HFFc6 (cell line): ENCODE data around the gene SERPINA5. TPM values are rescaled to one million over a fixed set of nuclear protein-coding genes. Genes with fewer than 3 reads are reported as not detected.

Source experiments
- DNase-seq: peaks from one replicate; pipeline ENCODE4 v3.0.0-alpha.2; 2018
- H3K27ac Mint-ChIP-seq: 2 replicates; pipeline ENCODE4 v1.8.0; 2020; ENCODE audit warnings: mild to moderate bottlenecking, mixed read lengths
- H3K27me3 Mint-ChIP-seq: 2 replicates; pipeline ENCODE4 v1.8.0; 2021; ENCODE audit warnings: mild to moderate bottlenecking, moderate library complexity, mixed read lengths; ENCODE audit not compliant: insufficient read depth
- H3K36me3 Mint-ChIP-seq: 2 replicates; pipeline ENCODE4 v1.8.0; 2021; ENCODE audit warnings: low read depth, mixed read lengths
- H3K4me1 Mint-ChIP-seq: 2 replicates; pipeline ENCODE4 v1.8.0; 2020; ENCODE audit warnings: low read depth, mixed read lengths
- H3K4me3 Mint-ChIP-seq: 2 replicates; pipeline ENCODE4 v1.8.0; 2020; ENCODE audit warnings: mild to moderate bottlenecking, moderate library complexity, mixed read lengths
- H3K9me3 Mint-ChIP-seq: 2 replicates; pipeline ENCODE4 v1.8.0; 2020; ENCODE audit warnings: mild to moderate bottlenecking, mixed read lengths
- CTCF ChIP-seq: fragments of 200-600 bp; sonication (generic); IDR thresholded peaks from 2 replicates; pipeline ENCODE4 v1.5.0; 2021; ENCODE audit warnings: antibody characterized with exemption, mild to moderate bottlenecking
- total RNA-seq, 6 experiments: library from RNA; stranded (reverse); fragmentation: NEBNext Ultra II Directional; extraction: Animal tissue kit (Norgen Biotek cat#: 25700); gene quantifications; 2 replicates in 1 of 6; 3 replicates in 5 of 6; pipeline ENCODE4 v1.2.3, GENCODE V29; 2021

The SERPINA5 gene
- total RNA-seq, 6 experiments from 2014 or later: not detected

- peaks cover under 1% of the 10 kb centered on the region; the same call in 1 of the 2 replicates for H3K27me3 Mint-ChIP-seq
- H3K27ac Mint-ChIP-seq: no peak overlapping the region
- H3K9me3 Mint-ChIP-seq: peaks cover 64% of the 10 kb centered on the region
- no peak for TF ChIP-seq CTCF
- peaks cover 12% of the 10 kb centered on the region; the same call in 1 of the 2 replicates for H3K36me3 Mint-ChIP-seq
- no peaks in the 10 kb centered on the region for H3K4me1 Mint-ChIP-seq
- no peak overlapping the region for H3K4me3 Mint-ChIP-seq
- no peak for DNase-seq
Observed at GRCh38 chr14:94593749-94594431, 12.7 kb downstream of the SERPINA5 start.

- TF ChIP-seq CTCF: no peak
- Mint-ChIP-seq H3K36me3 (peaks cover 12% of the 10 kb centered on the region; the same call in 1 of the 2 replicates), H3K4me1 (no peaks in the 10 kb centered on the region), H3K9me3 (peaks cover 70% of the 10 kb centered on the region), H3K27me3 (peaks cover 2% of the 10 kb centered on the region; the same call in 1 of the 2 replicates), H3K4me3 (no peak overlapping the region), H3K27ac (no peak overlapping the region)
- DNase-seq: no peak
Observed at GRCh38 chr14:94594441-94594840, 13.2 kb downstream of the SERPINA5 start.

- TF ChIP-seq CTCF: no peak
- Mint-ChIP-seq H3K27ac (no peak overlapping the region), H3K4me1 (no peaks in the 10 kb centered on the region), H3K36me3 (peaks cover 12% of the 10 kb centered on the region; the same call in 1 of the 2 replicates), H3K4me3 (no peak overlapping the region), H3K27me3 (peaks cover 2% of the 10 kb centered on the region), H3K9me3 (peaks cover 71% of the 10 kb centered on the region)
- no peak for DNase-seq
Observed at GRCh38 chr14:94595912-94596311, 14.7 kb downstream of the SERPINA5 start.

GRCh38 chr14:94596361-94596760 lies 15.1 kb downstream of the SERPINA5 start:
- H3K4me1 Mint-ChIP-seq: no peaks in the 10 kb centered on the region

GRCh38 chr14:94597788-94598187 lies 16.6 kb downstream of the SERPINA5 start:
- no peak for DNase-seq
- Mint-ChIP-seq H3K9me3 (peaks cover 59% of the 10 kb centered on the region), H3K4me1 (no peaks in the 10 kb centered on the region), H3K27ac (no peak overlapping the region), H3K36me3 (peaks cover 7% of the 10 kb centered on the region; the same call in 1 of the 2 replicates), H3K27me3 (peaks cover 2% of the 10 kb centered on the region), H3K4me3 (no peak overlapping the region)
- no peak for TF ChIP-seq CTCF

More at GRCh38 chr14:94596361-94596760, 15.1 kb downstream of the SERPINA5 start:
- Mint-ChIP-seq H3K27me3 (peaks cover 2% of the 10 kb centered on the region), H3K4me3 (no peak overlapping the region), H3K27ac (no peak overlapping the region), H3K36me3 (peaks cover 8% of the 10 kb centered on the region; the same call in 1 of the 2 replicates), H3K9me3 (peaks cover 70% of the 10 kb centered on the region)
- DNase-seq: no peak
- no peak for TF ChIP-seq CTCF
